Neural cell (in vitro differentiated cells): ENCODE results near the gene MEX3A. TPM values are rescaled to one million over a fixed set of nuclear protein-coding genes. Genes with fewer than 3 reads are reported as not detected.

Experiments
- H2AFZ ChIP-seq: fragments of 200-600, 300-800 bp; sonication (generic), shearing (Covaris generic); 2 replicates; pipeline ENCODE4 v1.6.0; 2014; ENCODE audit warnings: low read depth, mild to moderate bottlenecking, antibody characterized with exemption, low read length, moderate library complexity
- H3F3A ChIP-seq: fragments of 200-600 bp; shearing (Covaris generic); 2 replicates; pipeline ENCODE4 v1.6.1; 2016; ENCODE audit warnings: mild to moderate bottlenecking, moderate library complexity, mixed read lengths, antibody characterized with exemption, low read length; ENCODE audit not compliant: insufficient read depth, poor library complexity, severe bottlenecking
- H3K27ac ChIP-seq: fragments of 200-600, 300-800 bp; sonication (generic), shearing (Covaris generic); 2 replicates; pipeline ENCODE4 v1.5.1; 2014; ENCODE audit warnings: mild to moderate bottlenecking, low read length, moderate library complexity
- H3K27me3 ChIP-seq: fragments of 300-800, 200-600 bp; sonication (generic), shearing (Covaris generic); 2 replicates; pipeline ENCODE4 v1.6.0; 2014; ENCODE audit warnings: mild to moderate bottlenecking, low read depth, low read length, moderate library complexity; ENCODE audit not compliant: insufficient read depth
- H3K36me3 ChIP-seq: fragments of 300-800, 200-600 bp; sonication (generic), shearing (Covaris generic); 2 replicates; pipeline ENCODE4 v1.5.1; 2014; ENCODE audit warnings: mild to moderate bottlenecking, antibody characterized with exemption, low read length, moderate library complexity; ENCODE audit not compliant: insufficient read depth
- H3K4me2 ChIP-seq: fragments of 300-800, 200-600 bp; sonication (generic), shearing (Covaris generic); 2 replicates; pipeline ENCODE4 v1.6.0; 2014; ENCODE audit warnings: mild to moderate bottlenecking, low read length
- H3K4me3 ChIP-seq: fragments of 300-800, 200-600 bp; sonication (generic), shearing (Covaris generic); 2 replicates; pipeline ENCODE4 v1.5.1; 2014; ENCODE audit warnings: mild to moderate bottlenecking, low read length, moderate library complexity
- H3K79me2 ChIP-seq: fragments of 200-600 bp; shearing (Covaris generic); replicated peaks from 2 replicates; pipeline ENCODE4 v1.6.0; 2014; ENCODE audit warnings: mild to moderate bottlenecking, low read length, moderate library complexity; ENCODE audit not compliant: insufficient read depth
- H3K9ac ChIP-seq: fragments of 300-800, 200-600 bp; sonication (generic), shearing (Covaris generic); 2 replicates; pipeline ENCODE4 v1.6.1; 2016; ENCODE audit warnings: mild to moderate bottlenecking, low read length, mixed read lengths
- H3K9me2 ChIP-seq: fragments of 200-600 bp; shearing (Covaris generic); 2 replicates; pipeline ENCODE4 v1.6.1; 2016; ENCODE audit warnings: mild to moderate bottlenecking, low read length, mixed read lengths; ENCODE audit not compliant: insufficient read depth
- H3K9me3 ChIP-seq: fragments of 200-600, 300-800 bp; sonication (generic), shearing (Covaris generic); 2 replicates; pipeline ENCODE4 v1.6.1; 2016; ENCODE audit warnings: mild to moderate bottlenecking, mixed run types, low read length, moderate library complexity, mixed read lengths
- H4K20me1 ChIP-seq: fragments of 200-600 bp; shearing (Covaris generic); 2 replicates; pipeline ENCODE4 v1.6.1; 2016; ENCODE audit warnings: mild to moderate bottlenecking, mixed run types; ENCODE audit not compliant: insufficient read depth
- CTCF ChIP-seq: fragments of 450-650 bp; IDR thresholded peaks from 2 replicates; pipeline ENCODE4 v1.5.1; 2014; ENCODE audit warnings: antibody characterized with exemption, mild to moderate bottlenecking, moderate library complexity; ENCODE audit not compliant: poor library complexity, severe bottlenecking
- EP300 ChIP-seq: fragments of 450-650 bp; conservative IDR thresholded peaks from 2 replicates; pipeline ENCODE4 v1.6.1; 2014; ENCODE audit warnings: antibody characterized with exemption, mild to moderate bottlenecking, moderate library complexity; ENCODE audit not compliant: poor library complexity, severe bottlenecking
- EZH2 ChIP-seq: fragments of 200-600, 300-800 bp; shearing (Covaris generic), sonication (generic); IDR thresholded peaks from 2 replicates; pipeline ENCODE4 v1.6.1; 2014; ENCODE audit warnings: antibody characterized with exemption, low read length, borderline replicate concordance, mild to moderate bottlenecking; ENCODE audit not compliant: insufficient read depth, poor library complexity, severe bottlenecking
- MXI1 ChIP-seq: fragments of 450-650 bp; conservative IDR thresholded peaks from 2 replicates; pipeline ENCODE4 v1.6.1; 2014; ENCODE audit warnings: antibody characterized with exemption, mild to moderate bottlenecking; ENCODE audit not compliant: poor library complexity, severe bottlenecking
- POLR2AphosphoS5 ChIP-seq: IDR thresholded peaks from 2 replicates; pipeline ENCODE4 v1.6.1; 2012
- RAD21 ChIP-seq: fragments of 450-650 bp; conservative IDR thresholded peaks from 2 replicates; pipeline ENCODE4 v1.6.1; 2014; ENCODE audit warnings: antibody characterized with exemption, mild to moderate bottlenecking, moderate library complexity
- REST ChIP-seq: IDR thresholded peaks from 2 replicates; pipeline ENCODE4 v1.6.1; 2012; ENCODE audit warnings: borderline replicate concordance
- SMC3 ChIP-seq: fragments of 450-650 bp; conservative IDR thresholded peaks from 2 replicates; pipeline ENCODE4 v1.6.1; 2014; ENCODE audit warnings: antibody characterized with exemption, mild to moderate bottlenecking, moderate library complexity; ENCODE audit not compliant: poor library complexity
- TAF1 ChIP-seq: IDR thresholded peaks from 2 replicates; pipeline ENCODE4 v1.6.1; 2012; ENCODE audit warnings: low read depth
- polyA plus RNA-seq: library from polyadenylated mRNA; depleted of rRNA; stranded (reverse); fragments of >200 nt; gene quantifications from 2 replicates; pipeline ENCODE4 v1.2.3, GENCODE V29; 2014

Gene MEX3A
- polyA plus RNA-seq, 1 donor from 2014 or later: 39.8 TPM

- no peaks in the 10 kb centered on the region for H3K27me3 ChIP-seq
- peaks cover 11% of the 10 kb centered on the region for H4K20me1 ChIP-seq
- H3K9me2 ChIP-seq: no peaks in the 10 kb centered on the region
- H3K27ac ChIP-seq: no peak overlapping the region
- H3K79me2 ChIP-seq: peaks cover 80% of the 10 kb centered on the region
- no peak overlapping the region for H3K4me3 ChIP-seq
- no peaks in the 10 kb centered on the region for H3K9me3 ChIP-seq
- H3K9ac ChIP-seq: no peak overlapping the region
- H3K36me3 ChIP-seq: peaks cover 6% of the 10 kb centered on the region
- H3K4me2 ChIP-seq: no peak overlapping the region
- TF ChIP-seq CTCF: no peak
- H2AFZ ChIP-seq: no peak overlapping the region
- H3F3A ChIP-seq: no peaks in the 10 kb centered on the region
These were observed 13.7 kb upstream of the MEX3A start for GRCh38 chr1:156095906-156096508.

- Histone ChIP-seq H3K79me2 (peaks cover 79% of the 10 kb centered on the region), H3K9me3 (no peaks in the 10 kb centered on the region), H3K27ac (no peak overlapping the region), H3K4me3 (no peak overlapping the region), H4K20me1 (peaks cover 26% of the 10 kb centered on the region), H2AFZ (no peak overlapping the region), H3K9ac (no peak overlapping the region), H3K27me3 (no peaks in the 10 kb centered on the region), H3F3A (no peaks in the 10 kb centered on the region), H3K4me2 (no peak overlapping the region), H3K9me2 (no peaks in the 10 kb centered on the region), H3K36me3 (peaks cover 6% of the 10 kb centered on the region)
- TF ChIP-seq CTCF (no peak), POLR2AphosphoS5 (no peak), EZH2 (no peak), MXI1 (no peak), SMC3 (no peak), REST (no peak), TAF1 (no peak), RAD21 (no peak), EP300 (no peak)
These were observed 9.3 kb upstream of the MEX3A start for GRCh38 chr1:156091610-156092009.
